ENCODE data around the gene LHFPL6. TPM values are rescaled to one million over a fixed set of nuclear protein-coding genes. Genes with fewer than 3 reads are reported as not detected.

LHFPL6 gene
- total and polyA plus RNA-seq, 2 experiments from 2014 or later = 12.1 to 14.1 TPM

GRCh38 chr13:39373145-39373544 is 229.8 kb downstream of the LHFPL6 start:
- Histone ChIP-seq H3K4me1 (ENCODE audit: insufficient read depth) (no peaks in the 10 kb centered on the region), H3K9me3 (ENCODE audit: low read depth) (no peaks in the 10 kb centered on the region), H4K20me1 (ENCODE audit: insufficient read depth, poor library complexity, severe bottlenecking) (no peaks in the 10 kb centered on the region), H2AFZ (no peak overlapping the region), H3K36me3 (replicated peaks; ENCODE audit: insufficient read depth, low read depth) (no peaks in the 10 kb centered on the region), H3K4me2 (no peak overlapping the region), H3K79me2 (no peaks in the 10 kb centered on the region), H3K27ac (no peak overlapping the region), H3K27me3 (no peaks in the 10 kb centered on the region), H3K9me2 (replicated peaks; ENCODE audit: insufficient read depth) (no peaks in the 10 kb centered on the region), H3K4me3 (no peak overlapping the region)
- 82% methylated on average over 3 of the region's 3 CpGs for WGBS (ENCODE audit: low lambda C conversion rate, missing lambda C conversion rate)
- TF ChIP-seq EZH2 (IDR thresholded peaks at IDR 0.05; ENCODE audit: borderline replicate concordance) (no peak), CTCF (IDR thresholded peaks at IDR 0.05; ENCODE audit: poor library complexity) (no peak)
- no peak for DNase-seq (ENCODE audit: low spot score)

GRCh38 chr13:39371706-39372105 is 231.3 kb downstream of the LHFPL6 start:
- H3K4me3 ChIP-seq = no peak overlapping the region
- no peaks in the 10 kb centered on the region for H3K36me3 ChIP-seq (replicated peaks; ENCODE audit: insufficient read depth, low read depth)
- H3K4me2 ChIP-seq = no peak overlapping the region
- no peaks in the 10 kb centered on the region for H4K20me1 ChIP-seq (ENCODE audit: insufficient read depth, poor library complexity, severe bottlenecking)
- H3K27me3 ChIP-seq = no peaks in the 10 kb centered on the region
- H3K9me2 ChIP-seq (replicated peaks; ENCODE audit: insufficient read depth) = no peaks in the 10 kb centered on the region
- no peaks in the 10 kb centered on the region for H3K9me3 ChIP-seq (ENCODE audit: low read depth)
- no peak overlapping the region for H3K27ac ChIP-seq
- WGBS (ENCODE audit: low lambda C conversion rate, missing lambda C conversion rate) = 89% methylated on average over 5 of the region's 5 CpGs
- no peak overlapping the region for H2AFZ ChIP-seq
- no peaks in the 10 kb centered on the region for H3K79me2 ChIP-seq
- TF ChIP-seq CTCF (IDR thresholded peaks at IDR 0.05; ENCODE audit: poor library complexity) = no peak
- no peak for TF ChIP-seq EZH2phosphoT487 (IDR thresholded peaks at IDR 0.05; ENCODE audit: low read depth, severe bottlenecking, unreplicated experiment)
- no peak for TF ChIP-seq EZH2 (IDR thresholded peaks at IDR 0.05; ENCODE audit: borderline replicate concordance)
- DNase-seq (ENCODE audit: low spot score) = no peak
- no peaks in the 10 kb centered on the region for H3K4me1 ChIP-seq (ENCODE audit: insufficient read depth)

GRCh38 chr13:39370554-39370953 is 232.4 kb downstream of the LHFPL6 start:
- Histone ChIP-seq H3K4me3 (no peak overlapping the region), H3K79me2 (no peaks in the 10 kb centered on the region), H3K27me3 (no peaks in the 10 kb centered on the region), H3K4me1 (ENCODE audit: insufficient read depth) (no peaks in the 10 kb centered on the region), H4K20me1 (ENCODE audit: insufficient read depth, poor library complexity, severe bottlenecking) (no peaks in the 10 kb centered on the region), H3K27ac (no peak overlapping the region), H3K9me2 (replicated peaks; ENCODE audit: insufficient read depth) (no peaks in the 10 kb centered on the region), H3K9me3 (ENCODE audit: low read depth) (no peaks in the 10 kb centered on the region), H2AFZ (no peak overlapping the region), H3K36me3 (replicated peaks; ENCODE audit: insufficient read depth, low read depth) (no peaks in the 10 kb centered on the region), H3K4me2 (no peak overlapping the region)
- TF ChIP-seq EZH2 (IDR thresholded peaks at IDR 0.05; ENCODE audit: borderline replicate concordance) = no peak
- no peak for TF ChIP-seq EZH2phosphoT487 (IDR thresholded peaks at IDR 0.05; ENCODE audit: low read depth, severe bottlenecking, unreplicated experiment)
- no peak for TF ChIP-seq CTCF (IDR thresholded peaks at IDR 0.05; ENCODE audit: poor library complexity)
- peak; percentile 10 for DNase-seq (ENCODE audit: low spot score)
- WGBS (ENCODE audit: low lambda C conversion rate, missing lambda C conversion rate) = 76% methylated on average over 4 of the region's 4 CpGs

GRCh38 chr13:39370048-39370447 is 232.9 kb downstream of the LHFPL6 start:
- DNase-seq (ENCODE audit: low spot score) = no peak
- no peak overlapping the region for H2AFZ ChIP-seq
- no peak overlapping the region for H3K27ac ChIP-seq
- H3K27me3 ChIP-seq = no peaks in the 10 kb centered on the region
- H3K4me2 ChIP-seq = no peak overlapping the region
- H3K9me2 ChIP-seq (replicated peaks; ENCODE audit: insufficient read depth) = no peaks in the 10 kb centered on the region
- no peaks in the 10 kb centered on the region for H4K20me1 ChIP-seq (ENCODE audit: insufficient read depth, poor library complexity, severe bottlenecking)
- no peaks in the 10 kb centered on the region for H3K9me3 ChIP-seq (ENCODE audit: low read depth)
- TF ChIP-seq EZH2 (IDR thresholded peaks at IDR 0.05; ENCODE audit: borderline replicate concordance) = no peak
- H3K36me3 ChIP-seq (replicated peaks; ENCODE audit: insufficient read depth, low read depth) = no peaks in the 10 kb centered on the region
- 100% methylated on average over 3 of the region's 3 CpGs for WGBS (ENCODE audit: low lambda C conversion rate, missing lambda C conversion rate)
- H3K4me3 ChIP-seq = no peak overlapping the region
- H3K79me2 ChIP-seq = no peaks in the 10 kb centered on the region
- no peaks in the 10 kb centered on the region for H3K4me1 ChIP-seq (ENCODE audit: insufficient read depth)

Measured in hepatocyte (in vitro differentiated cells).